HCT116 (cell line): Measurements from ENCODE around the gene MYO7A. TPM values are rescaled to one million over a fixed set of nuclear protein-coding genes. Genes with fewer than 3 reads are reported as not detected.

Source experiments
- ATAC-seq: fragments of 200-7000 bp; cut with Tn5 transposase; 2 replicates; pipeline ENCODE4 v1.9.1; 2020; ENCODE audit warnings: mild to moderate bottlenecking, moderate library complexity
- BruUV-seq: library from RNA; stranded (reverse); fragments of 400-500 nt; replicated peaks from 2 replicates; lab custom pipeline; 2021; lab: Mats Ljungman, UMichigan
- CTCF ChIA-PET: fragments of 300-600 bp; sonication (Branson Sonifier 250); formaldehyde crosslinking; loops from one replicate; lab custom pipeline; 2021; ENCODE audit warnings: antibody characterized with exemption; lab: Charles Lee
- POLR2A ChIA-PET: fragments of 300-600, 350-600 bp; sonication (Branson Sonifier 250); formaldehyde crosslinking; loops from one replicate; lab custom pipeline; 2021; ENCODE audit warnings: antibody characterized with exemption; lab: Charles Lee
- RAD21 ChIA-PET, 2 experiments: fragments of 300-600 bp; sonication (Branson Sonifier 250); formaldehyde crosslinking; loops; one replicate each; lab custom pipeline; 2023; ENCODE audit warnings: low total read pairs in 2 of 2; ENCODE audit not compliant: uncharacterized antibody in 2 of 2, unreplicated experiment in 2 of 2, low non-redundant PET in 1 of 2; lab: Charles Lee
- DNase-seq: peaks from one replicate; pipeline ENCODE4 v3.0.0-alpha.2; 2010; ENCODE audit warnings: low read depth, low spot score
- H2AFZ ChIP-seq: fragments of 200-600 bp; shearing (Covaris generic), sonication (generic); 2 replicates; pipeline ENCODE4 v1.6.1; 2017; ENCODE audit warnings: low read depth, mixed run types, mixed read lengths, antibody characterized with exemption, low read length; ENCODE audit not compliant: poor library complexity, severe bottlenecking
- H3K27ac ChIP-seq: 2 replicates; pipeline ENCODE4 v1.5.1; 2012; ENCODE audit warnings: low read depth, low read length
- H3K27me3 ChIP-seq: fragments of 200-600 bp; sonication (generic); 2 replicates; pipeline ENCODE4 v1.6.1; 2016; ENCODE audit warnings: mixed run types, low read length, mixed read lengths; ENCODE audit not compliant: insufficient read depth
- H3K36me3 ChIP-seq, 2 experiments: fragments of 200-500 bp in 1 of 2; fragments of 200-600 bp in 1 of 2; sonication (Bioruptor generic) in 1 of 2; sonication (generic) in 1 of 2; 2 replicates each; pipeline versions ENCODE4 v1.5.1 to v1.6.1; 2014 to 2016; ENCODE audit warnings: low read length in 2 of 2, inconsistent platforms in 1 of 2, mixed read lengths in 1 of 2, mixed run types in 1 of 2; ENCODE audit not compliant: insufficient read depth in 2 of 2, control insufficient read depth in 1 of 2
- H3K4me1 ChIP-seq, 2 experiments: fragments of 200-600 bp in 1 of 2; sonication (generic) in 1 of 2; 2 replicates each; pipeline versions ENCODE4 v1.5.1 to v1.6.1; 2012 to 2017; ENCODE audit warnings: low read length in 2 of 2, inconsistent platforms in 1 of 2, mild to moderate bottlenecking in 1 of 2, mixed read lengths in 1 of 2, mixed run types in 1 of 2, moderate library complexity in 1 of 2; ENCODE audit not compliant: insufficient read depth in 2 of 2, control insufficient read depth in 1 of 2
- H3K4me2 ChIP-seq: fragments of 200-600 bp; sonication (generic); 2 replicates; pipeline ENCODE4 v1.6.1; 2017; ENCODE audit warnings: mixed run types, low read length, mixed read lengths
- H3K4me3 ChIP-seq, 2 experiments: fragments of 200-600 bp in 1 of 2; sonication (generic) in 1 of 2; replicated peaks in 1 of 2; 2 replicates each; pipeline ENCODE4 v1.5.1; 2011 to 2016; ENCODE audit warnings: low read length in 2 of 2, control low read depth in 1 of 2, low read depth in 1 of 2, mild to moderate bottlenecking in 1 of 2, mixed read lengths in 1 of 2, mixed run types in 1 of 2
- H3K79me2 ChIP-seq: fragments of 200-600 bp; sonication (generic); 2 replicates; pipeline ENCODE4 v1.6.1; 2017; ENCODE audit warnings: mild to moderate bottlenecking, mixed run types, low read length, moderate library complexity, mixed read lengths; ENCODE audit not compliant: insufficient read depth
- H3K9ac ChIP-seq: fragments of 200-600 bp; sonication (generic); 2 replicates; pipeline ENCODE4 v1.6.1; 2016; ENCODE audit warnings: low read length, mixed read lengths
- H3K9me2 ChIP-seq: fragments of 200-600 bp; sonication (generic), shearing (Covaris generic); 2 replicates; pipeline ENCODE4 v1.6.1; 2017; ENCODE audit warnings: mixed run types, mild to moderate bottlenecking, moderate library complexity; ENCODE audit not compliant: insufficient read depth
- H3K9me3 ChIP-seq, 2 experiments: fragments of 200-500 bp in 1 of 2; fragments of 200-600 bp in 1 of 2; sonication (Bioruptor generic) in 1 of 2; sonication (generic) in 1 of 2; 2 replicates each; pipeline ENCODE4 v1.6.1; 2014 to 2017; ENCODE audit warnings: low read length in 2 of 2, mixed read lengths in 2 of 2, inconsistent platforms in 1 of 2, low read depth in 1 of 2, mild to moderate bottlenecking in 1 of 2, mixed run types in 1 of 2, moderate library complexity in 1 of 2; ENCODE audit not compliant: control insufficient read depth in 1 of 2, insufficient read depth in 1 of 2
- H4K20me1 ChIP-seq: fragments of 200-600 bp; sonication (generic), shearing (Covaris generic); 2 replicates; pipeline ENCODE4 v1.6.1; 2017; ENCODE audit warnings: mixed run types, mild to moderate bottlenecking, moderate library complexity; ENCODE audit not compliant: insufficient read depth
- CEBPB ChIP-seq: IDR thresholded peaks from 2 replicates; pipeline ENCODE4 v1.6.1; 2012; ENCODE audit warnings: low read depth
- CTCF ChIP-seq, 3 experiments: fragments of 200-600 bp in 1 of 3; sonication (generic) in 1 of 3; IDR thresholded peaks in 2 of 3; conservative IDR thresholded peaks in 1 of 3; 2 replicates each; pipeline ENCODE4 v1.5.1; 2012 to 2017; ENCODE audit warnings: low read depth in 2 of 3, low read length in 2 of 3, antibody characterized with exemption in 1 of 3, borderline replicate concordance in 1 of 3, control low read depth in 1 of 3, mild to moderate bottlenecking in 1 of 3, mixed read lengths in 1 of 3, mixed run types in 1 of 3, moderate library complexity in 1 of 3; ENCODE audit not compliant: insufficient read depth in 1 of 3
- EGR1 ChIP-seq: IDR thresholded peaks from 2 replicates; pipeline ENCODE4 v1.6.1; 2012; ENCODE audit warnings: low read depth
- ELF1 ChIP-seq: IDR thresholded peaks from 2 replicates; pipeline ENCODE4 v1.6.1; 2012; ENCODE audit warnings: low read depth, borderline replicate concordance
- FOSL1 ChIP-seq: IDR thresholded peaks from 2 replicates; pipeline ENCODE4 v1.6.1; 2012; ENCODE audit warnings: low read depth
- JUND ChIP-seq: IDR thresholded peaks from 2 replicates; pipeline ENCODE4 v1.6.1; 2012
- POLR2A ChIP-seq: IDR thresholded peaks from 2 replicates; pipeline ENCODE4 v1.7.0; 2011; ENCODE audit warnings: borderline replicate concordance; ENCODE audit not compliant: insufficient read depth, insufficient read length; ENCODE audit errors: extremely low read depth
- REST ChIP-seq: IDR thresholded peaks from 2 replicates; pipeline ENCODE4 v1.6.1; 2012; ENCODE audit warnings: low read depth
- YY1 ChIP-seq: IDR thresholded peaks from 2 replicates; pipeline ENCODE4 v1.6.1; 2011; ENCODE audit warnings: low read length, low read depth, moderate library complexity, mild to moderate bottlenecking; ENCODE audit not compliant: insufficient replicate concordance; ENCODE audit errors: extremely low read depth
- ZFX ChIP-seq: fragments of 450-650 bp; IDR thresholded peaks from 2 replicates; pipeline ENCODE4 v1.6.1; 2017
- ZNF274 ChIP-seq: fragments of 200-500 bp; sonication (Bioruptor generic); IDR thresholded peaks from 2 replicates; pipeline ENCODE4 v1.6.1; 2014; ENCODE audit warnings: mild to moderate bottlenecking, low read depth, low read length, inconsistent platforms
- intact Hi-C: fragments of 100-400 bp; cut with micrococcal nuclease; formaldehyde crosslinking; loops from 2 replicates; pipeline ENCODE4 v1.10.0; 2022
- total RNA-seq: library from RNA; stranded (reverse); gene quantifications from one replicate; pipeline ENCODE4 v1.2.1, GENCODE V29; 2021; ENCODE audit not compliant: unreplicated experiment

The MYO7A gene
- total RNA-seq, 1 experiment from 2014 or later, result 1.8 TPM

- no peak for TF ChIP-seq ZNF274
- no peak for TF ChIP-seq REST
These were observed 55.5 kb downstream of the MYO7A start (continued) for GRCh38 chr11:77183431-77183984.

GRCh38 chr11:77184136-77184860 is 56.3 kb downstream of the MYO7A start:
- ChIA-PET POLR2A (no interaction called here), CTCF (interaction anchor here (1.8 kb wide), 1 partner anchor 57 kb away, joined by 4 read pairs; no protein-coding TSS in a partner anchor), RAD21 (no interaction called here)
- no peaks in the 10 kb centered on the region for H3K36me3 ChIP-seq
- DNase-seq (no peak), ATAC-seq (no peak)
- H3K4me1 ChIP-seq, result no peaks in the 10 kb centered on the region
- no peak overlapping the region for H3K4me2 ChIP-seq
- no peaks in the 10 kb centered on the region for H4K20me1 ChIP-seq
- BruUV-seq, result no TSS peak
- no peaks in the 10 kb centered on the region for H3K79me2 ChIP-seq
- intact Hi-C loops, result loop anchor here (10.0 kb wide), 1 partner anchor 259 kb away; no protein-coding TSS in a partner anchor
- H3K27me3 ChIP-seq, result no peaks in the 10 kb centered on the region
- no peak overlapping the region for H3K4me3 ChIP-seq
- TF ChIP-seq ELF1, result no peak
- TF ChIP-seq FOSL1, result no peak
- TF ChIP-seq YY1, result no peak
- TF ChIP-seq JUND, result no peak
- no peak for TF ChIP-seq REST
- TF ChIP-seq POLR2A, result no peak
- TF ChIP-seq CTCF (IDR thresholded peaks at IDR 0.05 in 2 of 3, conservative IDR thresholded peaks at IDR 0.05 in 1 of 3; ENCODE audit: borderline replicate concordance in 1 of 3, insufficient read depth in 1 of 3, low read depth in 2 of 3, low read length in 2 of 3), result no peak
- TF ChIP-seq ZFX, result no peak
- TF ChIP-seq CEBPB, result no peak
- no peak for TF ChIP-seq EGR1
- H3K9ac ChIP-seq, result no peak overlapping the region
- H3K9me3 ChIP-seq, result no peaks in the 10 kb centered on the region
- no peak overlapping the region for H3K27ac ChIP-seq
- H2AFZ ChIP-seq, result no peak overlapping the region
- H3K9me2 ChIP-seq, result no peaks in the 10 kb centered on the region
